ENCODE measurements around the gene POFUT2. TPM values are rescaled to one million over a fixed set of nuclear protein-coding genes. Genes with fewer than 3 reads are reported as not detected.

The POFUT2 gene
- total RNA-seq, 4 donors from 2014 or later: 7.9 to 11.4 (median 9.4) TPM

Other genes with a start within 250 kb of the POFUT2 start
- 10 to 100 TPM in 1 of 4 donors, 1 to 10 TPM in 3; 3.4 to 15.6 (median 5.7) TPM for gene ADARB1, start 213.3 kb downstream of the POFUT2 start, total RNA-seq
- gene COL18A1, start 117.3 kb upstream of the POFUT2 start, total RNA-seq: 10 to 100 TPM; 38.9 to 69.0 (median 52.5) TPM